Fibroblast of lung (primary cell): ENCODE data around the gene RING1. TPM values are rescaled to one million over a fixed set of nuclear protein-coding genes. Genes with fewer than 3 reads are reported as not detected.
A peak's percentile ranks its signal among the peaks of the same experiment; 100 is the strongest.

Source experiments
- DNase-seq, 2 donors: peaks; one replicate each; pipeline versions ENCODE4 v3.0.0 to v3.0.0-alpha.2; 2010; ENCODE audit warnings: low read depth in 2 of 2
- H2AFZ ChIP-seq: 2 replicates; pipeline ENCODE4 v1.5.1; 2012; ENCODE audit warnings: low read length, control low read depth, inconsistent platforms
- H3K27ac ChIP-seq: 2 replicates; pipeline ENCODE4 v1.5.1; 2011; ENCODE audit warnings: low read length, control low read depth; ENCODE audit not compliant: insufficient read depth
- H3K27me3 ChIP-seq: 2 replicates; pipeline ENCODE4 v1.5.1; 2011; ENCODE audit warnings: mild to moderate bottlenecking, low read length; ENCODE audit not compliant: control insufficient read depth, insufficient read depth
- H3K36me3 ChIP-seq: 2 replicates; pipeline ENCODE4 v1.5.1; 2011; ENCODE audit warnings: low read length; ENCODE audit not compliant: control insufficient read depth, insufficient read depth
- H3K4me1 ChIP-seq: 2 replicates; pipeline ENCODE4 v1.5.1; 2011; ENCODE audit warnings: low read length; ENCODE audit not compliant: control insufficient read depth, insufficient read depth; ENCODE audit errors: extremely low read depth
- H3K4me2 ChIP-seq: 2 replicates; pipeline ENCODE4 v1.5.1; 2011; ENCODE audit warnings: low read length, control low read depth; ENCODE audit not compliant: insufficient read depth; ENCODE audit errors: extremely low read depth
- H3K4me3 ChIP-seq, 4 experiments: fragments of 200-600 bp in 1 of 4; sonication (generic) in 1 of 4; replicated peaks in 1 of 4; 2 replicates each; pipeline ENCODE4 v1.5.1; 2011 to 2016; ENCODE audit warnings: low read length in 4 of 4, low read depth in 3 of 4, mild to moderate bottlenecking in 3 of 4, control low read depth in 2 of 4, inconsistent platforms in 1 of 4, mixed read lengths in 1 of 4; ENCODE audit not compliant: insufficient read depth in 1 of 4; ENCODE audit errors: control extremely low read depth in 1 of 4
- H3K79me2 ChIP-seq: 2 replicates; pipeline ENCODE4 v1.5.1; 2012; ENCODE audit warnings: mild to moderate bottlenecking, low read length, inconsistent platforms; ENCODE audit not compliant: control insufficient read depth, insufficient read depth
- H3K9ac ChIP-seq: 2 replicates; pipeline ENCODE4 v1.5.1; 2011; ENCODE audit warnings: mild to moderate bottlenecking, low read length, control low read depth; ENCODE audit not compliant: insufficient read depth
- H3K9me3 ChIP-seq: 2 replicates; pipeline ENCODE4 v1.5.1; 2012; ENCODE audit warnings: low read depth, low read length; ENCODE audit not compliant: control insufficient read depth, insufficient read depth
- H4K20me1 ChIP-seq: 2 replicates; pipeline ENCODE4 v1.5.1; 2011; ENCODE audit warnings: low read length; ENCODE audit not compliant: control insufficient read depth, insufficient read depth; ENCODE audit errors: extremely low read depth
- EZH2 ChIP-seq: IDR thresholded peaks from 2 replicates; pipeline ENCODE4 v1.5.1; 2012; ENCODE audit warnings: low read length, control low read depth, mild to moderate bottlenecking; ENCODE audit errors: missing control alignments
- polyA plus RNA-seq, 2 donors: library from polyadenylated mRNA; depleted of rRNA in 1 of 2; stranded (reverse) in 1 of 2; unstranded in 1 of 2; fragments of >200 nt; gene quantifications; 2 replicates each; pipeline ENCODE4 v1.2.1, GENCODE V29; 2011 to 2012; ENCODE audit warnings: missing spikeins in 1 of 2
- total RNA-seq: library from RNA; depleted of rRNA; stranded (reverse); fragments of >200 nt; gene quantifications from 2 replicates; pipeline ENCODE4 v1.2.1, GENCODE V29; 2014
- TF ChIP-seq, protein P1 (sequence below), 2 donors: IDR thresholded peaks in 1 of 2; conservative IDR thresholded peaks in 1 of 2; 1 replicate in 1 of 2; 2 replicates in 1 of 2; pipeline ENCODE4 v1.5.1; 2011 to 2012; ENCODE audit warnings: low read length in 2 of 2, control low read depth in 1 of 2, inconsistent platforms in 1 of 2, low read depth in 1 of 2, mild to moderate bottlenecking in 1 of 2

The RING1 gene
- total and polyA plus RNA-seq, 2 donors (not counting 1 experiment from before 2014, with no cell fraction given) = 24.7 to 30.6 TPM

- DNase-seq = peak; percentile 73 to 87
- H2AFZ ChIP-seq = peak overlapping the region; percentile 86
- H3K4me1 ChIP-seq = peaks cover 16% of the 10 kb centered on the region
- TF ChIP-seq, protein P1, sequence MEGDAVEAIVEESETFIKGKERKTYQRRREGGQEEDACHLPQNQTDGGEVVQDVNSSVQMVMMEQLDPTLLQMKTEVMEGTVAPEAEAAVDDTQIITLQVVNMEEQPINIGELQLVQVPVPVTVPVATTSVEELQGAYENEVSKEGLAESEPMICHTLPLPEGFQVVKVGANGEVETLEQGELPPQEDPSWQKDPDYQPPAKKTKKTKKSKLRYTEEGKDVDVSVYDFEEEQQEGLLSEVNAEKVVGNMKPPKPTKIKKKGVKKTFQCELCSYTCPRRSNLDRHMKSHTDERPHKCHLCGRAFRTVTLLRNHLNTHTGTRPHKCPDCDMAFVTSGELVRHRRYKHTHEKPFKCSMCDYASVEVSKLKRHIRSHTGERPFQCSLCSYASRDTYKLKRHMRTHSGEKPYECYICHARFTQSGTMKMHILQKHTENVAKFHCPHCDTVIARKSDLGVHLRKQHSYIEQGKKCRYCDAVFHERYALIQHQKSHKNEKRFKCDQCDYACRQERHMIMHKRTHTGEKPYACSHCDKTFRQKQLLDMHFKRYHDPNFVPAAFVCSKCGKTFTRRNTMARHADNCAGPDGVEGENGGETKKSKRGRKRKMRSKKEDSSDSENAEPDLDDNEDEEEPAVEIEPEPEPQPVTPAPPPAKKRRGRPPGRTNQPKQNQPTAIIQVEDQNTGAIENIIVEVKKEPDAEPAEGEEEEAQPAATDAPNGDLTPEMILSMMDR (conservative IDR thresholded peaks at IDR 0.05 in 1 of 2, IDR thresholded peaks at IDR 0.05 in 1 of 2; ENCODE audit: low read depth in 1 of 2, low read length in 2 of 2) = peak; percentile 88 to 91
- TF ChIP-seq EZH2 = no peak
- no peaks in the 10 kb centered on the region for H4K20me1 ChIP-seq
- peak overlapping the region; percentile 100 for H3K4me2 ChIP-seq
- no peaks in the 10 kb centered on the region for H3K27me3 ChIP-seq
- no peaks in the 10 kb centered on the region for H3K36me3 ChIP-seq
- no peaks in the 10 kb centered on the region for H3K9me3 ChIP-seq
- H3K9ac ChIP-seq = peak overlapping the region; percentile 81
- peak overlapping the region; percentile 42 to 68 (median 57) for H3K4me3 ChIP-seq
- H3K79me2 ChIP-seq = no peaks in the 10 kb centered on the region
- peak overlapping the region; percentile 94 for H3K27ac ChIP-seq
These were observed 39.8 kb downstream of the RING1 start for GRCh38 chr6:33247977-33248642.

- Histone ChIP-seq H2AFZ (peak overlapping the region; percentile 80), H3K4me2 (peak overlapping the region; percentile 100), H3K36me3 (no peaks in the 10 kb centered on the region), H3K27ac (peak overlapping the region; percentile 94), H3K4me3 (peak overlapping the region; percentile 42 to 68 (median 57)), H3K27me3 (no peaks in the 10 kb centered on the region), H3K9me3 (no peaks in the 10 kb centered on the region), H3K4me1 (peaks cover 16% of the 10 kb centered on the region), H4K20me1 (no peaks in the 10 kb centered on the region), H3K9ac (peak overlapping the region; percentile 81), H3K79me2 (no peaks in the 10 kb centered on the region)
- TF ChIP-seq, protein P1 (conservative IDR thresholded peaks at IDR 0.05 in 1 of 2, IDR thresholded peaks at IDR 0.05 in 1 of 2; ENCODE audit: low read depth in 1 of 2, low read length in 2 of 2) = no peak
- no peak for TF ChIP-seq EZH2
- peak in 1 of 2 donors; percentile 48 for DNase-seq
These were observed 40.3 kb downstream of the RING1 start for GRCh38 chr6:33248643-33248931.

- no peaks in the 10 kb centered on the region for H3K27me3 ChIP-seq
- H3K36me3 ChIP-seq = no peaks in the 10 kb centered on the region
- peak overlapping the region; percentile 81 for H3K9ac ChIP-seq
- H4K20me1 ChIP-seq = no peaks in the 10 kb centered on the region
- TF ChIP-seq EZH2 = no peak
- TF ChIP-seq, protein P1 (conservative IDR thresholded peaks at IDR 0.05 in 1 of 2, IDR thresholded peaks at IDR 0.05 in 1 of 2; ENCODE audit: low read depth in 1 of 2, low read length in 2 of 2) = no peak
- peak overlapping the region; percentile 42 to 86 (median 58) for H3K4me3 ChIP-seq
- peak overlapping the region; percentile 80 for H2AFZ ChIP-seq
- H3K4me2 ChIP-seq = peak overlapping the region; percentile 100
- H3K9me3 ChIP-seq = no peaks in the 10 kb centered on the region
- peak overlapping the region; percentile 94 for H3K27ac ChIP-seq
- peaks cover 16% of the 10 kb centered on the region for H3K4me1 ChIP-seq
- H3K79me2 ChIP-seq = no peaks in the 10 kb centered on the region
- peak; percentile 99 for DNase-seq
These were observed 40.8 kb downstream of the RING1 start for GRCh38 chr6:33248932-33249731.
